ENCODE measurements around the gene PCCB.

DNA sequence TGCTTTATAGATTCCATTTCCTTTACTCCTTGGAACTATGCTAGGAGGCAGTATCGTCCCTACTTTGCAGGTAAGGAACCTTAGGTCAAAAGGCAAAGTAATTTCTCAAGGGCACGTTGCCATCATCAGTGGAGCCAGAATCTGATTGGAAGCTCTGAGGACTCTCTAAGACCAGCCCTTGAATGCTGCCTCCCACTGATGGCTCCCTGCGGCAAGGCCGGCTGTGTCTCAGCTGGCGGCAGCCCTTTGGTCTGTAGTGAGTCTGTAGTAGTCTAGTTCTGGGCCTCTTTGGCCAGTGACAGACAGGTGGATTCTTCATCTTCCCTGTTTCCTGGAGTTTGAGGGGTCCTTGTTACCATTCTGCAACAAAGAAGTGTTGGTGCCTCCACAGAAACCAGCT lies 76.2 kb downstream of the PCCB start:
- TF ChIP-seq CREB5 (CRISPR knock-in tag; IDR thresholded peaks at IDR 0.05; ENCODE audit: low read depth) (no peak), ISL1 (CRISPR knock-in tag; IDR thresholded peaks at IDR 0.05) (no peak), TOX (CRISPR knock-in tag; IDR thresholded peaks at IDR 0.05; ENCODE audit: borderline replicate concordance) (no peak), ARNTL (CRISPR knock-in tag; IDR thresholded peaks at IDR 0.05; ENCODE audit: borderline replicate concordance, low read depth) (no peak), ZFP30 (CRISPR knock-in tag; IDR thresholded peaks at IDR 0.05) (no peak), TCF4 (CRISPR knock-in tag; IDR thresholded peaks at IDR 0.05; ENCODE audit: borderline replicate concordance) (no peak), ZNF565 (CRISPR knock-in tag; conservative IDR thresholded peaks at IDR 0.05; ENCODE audit: low read depth) (no peak), ZNF8 (CRISPR knock-in tag; IDR thresholded peaks at IDR 0.05) (no peak), ZFP3 (CRISPR knock-in tag; IDR thresholded peaks at IDR 0.05) (no peak)
- TF ChIP-seq, protein P1, sequence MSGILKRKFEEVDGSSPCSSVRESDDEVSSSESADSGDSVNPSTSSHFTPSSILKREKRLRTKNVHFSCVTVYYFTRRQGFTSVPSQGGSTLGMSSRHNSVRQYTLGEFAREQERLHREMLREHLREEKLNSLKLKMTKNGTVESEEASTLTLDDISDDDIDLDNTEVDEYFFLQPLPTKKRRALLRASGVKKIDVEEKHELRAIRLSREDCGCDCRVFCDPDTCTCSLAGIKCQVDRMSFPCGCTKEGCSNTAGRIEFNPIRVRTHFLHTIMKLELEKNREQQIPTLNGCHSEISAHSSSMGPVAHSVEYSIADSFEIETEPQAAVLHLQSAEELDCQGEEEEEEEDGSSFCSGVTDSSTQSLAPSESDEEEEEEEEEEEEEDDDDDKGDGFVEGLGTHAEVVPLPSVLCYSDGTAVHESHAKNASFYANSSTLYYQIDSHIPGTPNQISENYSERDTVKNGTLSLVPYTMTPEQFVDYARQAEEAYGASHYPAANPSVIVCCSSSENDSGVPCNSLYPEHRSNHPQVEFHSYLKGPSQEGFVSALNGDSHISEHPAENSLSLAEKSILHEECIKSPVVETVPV (CRISPR knock-in tag; IDR thresholded peaks at IDR 0.05): no peak
